ENCODE results near the gene FGD2.

- no peak for TF ChIP-seq SP2 (IDR thresholded peaks at IDR 0.05; ENCODE audit: low read length)
- TF ChIP-seq FOSL1 (IDR thresholded peaks at IDR 0.05; ENCODE audit: insufficient read depth, low read depth, low read length) = no peak
- TF ChIP-seq, protein P1, sequence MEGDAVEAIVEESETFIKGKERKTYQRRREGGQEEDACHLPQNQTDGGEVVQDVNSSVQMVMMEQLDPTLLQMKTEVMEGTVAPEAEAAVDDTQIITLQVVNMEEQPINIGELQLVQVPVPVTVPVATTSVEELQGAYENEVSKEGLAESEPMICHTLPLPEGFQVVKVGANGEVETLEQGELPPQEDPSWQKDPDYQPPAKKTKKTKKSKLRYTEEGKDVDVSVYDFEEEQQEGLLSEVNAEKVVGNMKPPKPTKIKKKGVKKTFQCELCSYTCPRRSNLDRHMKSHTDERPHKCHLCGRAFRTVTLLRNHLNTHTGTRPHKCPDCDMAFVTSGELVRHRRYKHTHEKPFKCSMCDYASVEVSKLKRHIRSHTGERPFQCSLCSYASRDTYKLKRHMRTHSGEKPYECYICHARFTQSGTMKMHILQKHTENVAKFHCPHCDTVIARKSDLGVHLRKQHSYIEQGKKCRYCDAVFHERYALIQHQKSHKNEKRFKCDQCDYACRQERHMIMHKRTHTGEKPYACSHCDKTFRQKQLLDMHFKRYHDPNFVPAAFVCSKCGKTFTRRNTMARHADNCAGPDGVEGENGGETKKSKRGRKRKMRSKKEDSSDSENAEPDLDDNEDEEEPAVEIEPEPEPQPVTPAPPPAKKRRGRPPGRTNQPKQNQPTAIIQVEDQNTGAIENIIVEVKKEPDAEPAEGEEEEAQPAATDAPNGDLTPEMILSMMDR (IDR thresholded peaks at IDR 0.05; ENCODE audit: control extremely low read depth in 1 of 3, insufficient read depth in 1 of 3, low read depth in 1 of 3, low read length in 3 of 3) = no peak
- TF ChIP-seq TAF1 (IDR thresholded peaks at IDR 0.05; ENCODE audit: low read depth, low read length) = no peak
- no peak for TF ChIP-seq EP300 (IDR thresholded peaks at IDR 0.05; ENCODE audit: borderline replicate concordance in 1 of 2, low read depth in 2 of 2, low read length in 2 of 2)
- no peak for TF ChIP-seq CHD2 (IDR thresholded peaks at IDR 0.05; ENCODE audit: low read length)
Observed at GRCh38 chr6:37047346-37047688, 41.9 kb downstream of the FGD2 start.

Measured in H1 (cell line).